H9 (cell line): ENCODE data around the gene MGLL. TPM values are rescaled to one million over a fixed set of nuclear protein-coding genes. Genes with fewer than 3 reads are reported as not detected.

ENCODE experiments used
- DNase-seq: peaks from one replicate; pipeline ENCODE4 v3.0.0-alpha.2; 2017
- H2AFZ ChIP-seq: one replicate; pipeline ENCODE4 v1.6.1; 2013; ENCODE audit warnings: mild to moderate bottlenecking, low read length, control low read depth, moderate library complexity
- H2AK5ac ChIP-seq: 2 replicates; pipeline ENCODE4 v1.6.1; 2013; ENCODE audit warnings: low read length, control low read depth, mixed read lengths; ENCODE audit not compliant: insufficient read length
- H2BK120ac ChIP-seq: one replicate; pipeline ENCODE4 v1.6.1; 2013; ENCODE audit warnings: low read depth, mild to moderate bottlenecking, low read length, control low read depth, inconsistent platforms; ENCODE audit not compliant: poor library complexity, severe bottlenecking
- H2BK12ac ChIP-seq: 2 replicates; pipeline ENCODE4 v1.6.1; 2013; ENCODE audit warnings: low read length, control low read depth, mixed read lengths, low read depth; ENCODE audit not compliant: insufficient read length
- H2BK15ac ChIP-seq: 2 replicates; pipeline ENCODE4 v1.6.1; 2013; ENCODE audit warnings: low read depth, low read length, control low read depth
- H2BK20ac ChIP-seq: one replicate; pipeline ENCODE4 v1.6.1; 2013; ENCODE audit warnings: low read depth, mild to moderate bottlenecking, low read length, control low read depth, inconsistent platforms; ENCODE audit not compliant: poor library complexity, severe bottlenecking
- H2BK5ac ChIP-seq: 2 replicates; pipeline ENCODE4 v1.6.1; 2013; ENCODE audit warnings: low read length, control low read depth, mixed read lengths; ENCODE audit not compliant: insufficient read length
- H3K14ac ChIP-seq: 2 replicates; pipeline ENCODE4 v1.6.1; 2013; ENCODE audit warnings: low read length, control low read depth; ENCODE audit not compliant: insufficient read depth
- H3K18ac ChIP-seq: 2 replicates; pipeline ENCODE4 v1.6.1; 2013; ENCODE audit warnings: low read depth, mild to moderate bottlenecking, mixed read lengths, low read length, control low read depth; ENCODE audit not compliant: insufficient read length
- H3K23ac ChIP-seq: 2 replicates; pipeline ENCODE4 v1.6.1; 2013; ENCODE audit warnings: low read length, control low read depth, mixed read lengths, low read depth; ENCODE audit not compliant: insufficient read length
- H3K23me2 ChIP-seq: 2 replicates; pipeline ENCODE4 v1.6.1; 2013; ENCODE audit warnings: low read depth, mild to moderate bottlenecking, mixed read lengths, low read length, control low read depth; ENCODE audit not compliant: insufficient read length, poor library complexity, severe bottlenecking
- H3K27ac ChIP-seq: 2 replicates; pipeline ENCODE4 v1.5.1; 2013; ENCODE audit warnings: low read length, control low read depth, mixed read lengths, low read depth; ENCODE audit not compliant: insufficient read length
- H3K27me3 ChIP-seq: 2 replicates; pipeline ENCODE4 v1.6.1; 2013; ENCODE audit warnings: low read length, control low read depth, inconsistent platforms; ENCODE audit not compliant: insufficient read depth
- H3K4ac ChIP-seq: 2 replicates; pipeline ENCODE4 v1.6.1; 2013; ENCODE audit warnings: low read depth, mild to moderate bottlenecking, control low read depth, inconsistent platforms, low read length, moderate library complexity
- H3K4me1 ChIP-seq: 2 replicates; pipeline ENCODE4 v1.6.1; 2013; ENCODE audit warnings: low read length, control low read depth, inconsistent platforms; ENCODE audit not compliant: insufficient read depth
- H3K4me2 ChIP-seq: 2 replicates; pipeline ENCODE4 v1.6.1; 2013; ENCODE audit warnings: low read length, control low read depth, mixed read lengths; ENCODE audit not compliant: insufficient read length, insufficient read depth
- H3K56ac ChIP-seq: 2 replicates; pipeline ENCODE4 v1.6.1; 2013; ENCODE audit warnings: low read depth, mild to moderate bottlenecking, mixed read lengths, low read length, control low read depth; ENCODE audit not compliant: insufficient read length
- H3K79me1 ChIP-seq: 2 replicates; pipeline ENCODE4 v1.6.1; 2013; ENCODE audit warnings: low read depth, mild to moderate bottlenecking, moderate library complexity, low read length, control low read depth, inconsistent platforms; ENCODE audit not compliant: insufficient read depth, poor library complexity, severe bottlenecking
- H3K79me2 ChIP-seq: 2 replicates; pipeline ENCODE4 v1.6.1; 2013; ENCODE audit warnings: low read length, control low read depth, inconsistent platforms; ENCODE audit not compliant: insufficient read depth
- H3K9ac ChIP-seq: 2 replicates; pipeline ENCODE4 v1.6.1; 2013; ENCODE audit warnings: low read length, control low read depth, mixed read lengths; ENCODE audit not compliant: insufficient read length; ENCODE audit errors: extremely low read depth
- H3K9me3 ChIP-seq: one replicate; pipeline ENCODE4 v1.6.1; 2013; ENCODE audit warnings: low read depth, low read length, inconsistent platforms; ENCODE audit not compliant: control insufficient read depth
- H3T11ph ChIP-seq: one replicate; pipeline ENCODE4 v1.6.1; 2013; ENCODE audit warnings: mild to moderate bottlenecking, low read length, control low read depth, inconsistent platforms
- H4K20me1 ChIP-seq: one replicate; pipeline ENCODE4 v1.6.1; 2013; ENCODE audit not compliant: control insufficient read depth, insufficient read length, insufficient read depth
- H4K5ac ChIP-seq: 2 replicates; pipeline ENCODE4 v1.6.1; 2013; ENCODE audit warnings: low read depth, mild to moderate bottlenecking, mixed read lengths, low read length, control low read depth; ENCODE audit not compliant: insufficient read length
- H4K8ac ChIP-seq: replicated peaks from 2 replicates; pipeline ENCODE4 v1.6.1; 2013; ENCODE audit warnings: low read length, control low read depth, mixed read lengths, low read depth; ENCODE audit not compliant: insufficient read length
- H4K91ac ChIP-seq: 2 replicates; pipeline ENCODE4 v1.6.1; 2013; ENCODE audit warnings: low read depth, mild to moderate bottlenecking, moderate library complexity, mixed read lengths, low read length, control low read depth; ENCODE audit not compliant: insufficient read length
- H3K27ac Mint-ChIP-seq, 3 experiments: 2 replicates in 2 of 3; 3 replicates in 1 of 3; pipeline ENCODE4 v1.8.0; 2020 to 2021; ENCODE audit warnings: mixed read lengths in 3 of 3, mild to moderate bottlenecking in 1 of 3, moderate library complexity in 1 of 3
- H3K27me3 Mint-ChIP-seq: 2 replicates; pipeline ENCODE4 v1.8.0; 2021; ENCODE audit warnings: low read depth, mild to moderate bottlenecking, moderate library complexity, mixed read lengths
- H3K36me3 Mint-ChIP-seq, 3 experiments: 2 replicates in 2 of 3; 3 replicates in 1 of 3; pipeline ENCODE4 v1.8.0; 2020 to 2021; ENCODE audit warnings: low read depth in 3 of 3, mixed read lengths in 3 of 3; ENCODE audit not compliant: insufficient read depth in 1 of 3
- H3K4me1 Mint-ChIP-seq, 2 experiments: 2 replicates each; pipeline ENCODE4 v1.8.0; 2020; ENCODE audit warnings: mixed read lengths in 2 of 2
- H3K4me3 Mint-ChIP-seq, 2 experiments: 2 replicates in 1 of 2; 3 replicates in 1 of 2; pipeline ENCODE4 v1.8.0; 2020 to 2021; ENCODE audit warnings: mild to moderate bottlenecking in 2 of 2, mixed read lengths in 2 of 2, moderate library complexity in 1 of 2
- H3K9me3 Mint-ChIP-seq, 2 experiments: 2 replicates in 1 of 2; 3 replicates in 1 of 2; pipeline ENCODE4 v1.8.0; 2020; ENCODE audit warnings: mild to moderate bottlenecking in 2 of 2, mixed read lengths in 2 of 2, moderate library complexity in 1 of 2
- CTCF ChIP-seq: fragments of 200-600 bp; sonication (generic); conservative IDR thresholded peaks from 3 replicates; pipeline ENCODE4 v1.8.0; 2021; ENCODE audit warnings: antibody characterized with exemption, mild to moderate bottlenecking
- WGBS: extraction: QIAGEN DNeasy Blood & Tissue Kit; methylation state at CpG from one replicate; pipeline ENCODE4 v1.1.7; 2013; ENCODE audit warnings: missing lambda C conversion rate, low lambda C conversion rate, mixed read lengths; ENCODE audit not compliant: insufficient read length; ENCODE audit errors: extremely low coverage; 5-methylcytosine and 5-hydroxymethylcytosine counted together
- total RNA-seq: library from RNA; stranded (reverse); gene quantifications from 2 replicates; pipeline ENCODE4 v1.2.1, GENCODE V29; 2021

The MGLL gene
- total RNA-seq, 1 experiment from 2014 or later: 0.11 TPM

GRCh38 chr3:127805026-127805753, 17.1 kb downstream of the MGLL start:
- no peaks in the 10 kb centered on the region for H3K36me3 Mint-ChIP-seq
- H3T11ph ChIP-seq: no peak overlapping the region
- no peak overlapping the region for H2BK20ac ChIP-seq
- H3K4ac ChIP-seq: no peak overlapping the region
- DNase-seq: no peak
- peaks cover 4 to 6% of the 10 kb centered on the region in 2 experiments for H3K4me1 Mint-ChIP-seq
- no peak for TF ChIP-seq CTCF
- H3K4me3 Mint-ChIP-seq: no peak overlapping the region
- H3K27ac Mint-ChIP-seq: no peak overlapping the region
- H3K18ac ChIP-seq: no peak overlapping the region
- no peak overlapping the region for H2BK12ac ChIP-seq
- no peak overlapping the region for H4K91ac ChIP-seq
- H2BK5ac ChIP-seq: no peak overlapping the region
- no peak overlapping the region for H3K27ac ChIP-seq
- no peak overlapping the region for H2BK15ac ChIP-seq
- no peak overlapping the region for H2AK5ac ChIP-seq
- H2AFZ ChIP-seq: no peak overlapping the region
- H4K20me1 ChIP-seq: no peaks in the 10 kb centered on the region
- H4K8ac ChIP-seq: no peak overlapping the region
- H3K9ac ChIP-seq: no peak overlapping the region
- H3K14ac ChIP-seq: no peak overlapping the region
- no peaks in the 10 kb centered on the region for H3K79me2 ChIP-seq
- no peak overlapping the region for H2BK120ac ChIP-seq
- H3K79me1 ChIP-seq: no peaks in the 10 kb centered on the region
- H3K9me3 Mint-ChIP-seq: no peaks in the 10 kb centered on the region
- H3K23me2 ChIP-seq: no peaks in the 10 kb centered on the region
- no CpG with 5 or more reads among the region's 10 CpGs for WGBS
- no peak overlapping the region for H3K4me2 ChIP-seq
- H3K27me3 ChIP-seq: no peaks in the 10 kb centered on the region
- H3K56ac ChIP-seq: no peak overlapping the region
- peaks cover 3% of the 10 kb centered on the region for H3K27me3 Mint-ChIP-seq
- H3K4me1 ChIP-seq: no peaks in the 10 kb centered on the region
- H3K23ac ChIP-seq: no peak overlapping the region
- no peaks in the 10 kb centered on the region for H3K9me3 ChIP-seq
- H4K5ac ChIP-seq: no peak overlapping the region
